ENCODE data around the gene DUSP28.

GRCh38 chr2:240602266-240603050, 42.3 kb downstream of the DUSP28 start:
- TF ChIP-seq MYC (CRISPR knock-in tag; IDR thresholded peaks at IDR 0.05; ENCODE audit: borderline replicate concordance) (no peak), KLF15 (CRISPR knock-in tag; IDR thresholded peaks at IDR 0.05; ENCODE audit: borderline replicate concordance) (no peak), SMC3 (IDR thresholded peaks at IDR 0.05; ENCODE audit: low read length) (no peak), ZBTB20 (CRISPR knock-in tag; IDR thresholded peaks at IDR 0.05; ENCODE audit: borderline replicate concordance, low read depth) (no peak), EZH2 (conservative IDR thresholded peaks at IDR 0.05; ENCODE audit: low read depth, low read length) (no peak), ZNF335 (CRISPR knock-in tag; IDR thresholded peaks at IDR 0.05) (no peak), FOSL1 (CRISPR knock-in tag; IDR thresholded peaks at IDR 0.05; ENCODE audit: borderline replicate concordance) (no peak), USF2 (IDR thresholded peaks at IDR 0.05; ENCODE audit: low read depth, low read length) (no peak), USF2 (CRISPR knock-in tag; IDR thresholded peaks at IDR 0.05; ENCODE audit: borderline replicate concordance) (no peak), CTCF (CRISPR knock-in tag; IDR thresholded peaks at IDR 0.05) (no peak)
